Smooth muscle cell (in vitro differentiated cells): ENCODE results near the gene HMX1. TPM values are rescaled to one million over a fixed set of nuclear protein-coding genes. Genes with fewer than 3 reads are reported as not detected.

Experiments used
- DNase-seq: peaks from one replicate; lab custom pipeline; 2025; ENCODE audit not compliant: unreplicated experiment; lab: John Stamatoyannopoulos, UW
- H2AFZ ChIP-seq: fragments of 200-600 bp; sonication (generic); 2 replicates; pipeline ENCODE4 v1.6.0; 2016; ENCODE audit warnings: antibody characterized with exemption, low read depth, mild to moderate bottlenecking
- H3F3A ChIP-seq: fragments of 200-600 bp; sonication (generic); 2 replicates; pipeline ENCODE4 v1.6.0; 2017; ENCODE audit warnings: antibody characterized with exemption, low read depth
- H3K27ac ChIP-seq: fragments of 200-600 bp; sonication (generic); 2 replicates; pipeline ENCODE4 v1.5.1; 2016; ENCODE audit warnings: low read depth, mild to moderate bottlenecking
- H3K27me3 ChIP-seq: fragments of 200-600 bp; sonication (generic); 2 replicates; pipeline ENCODE4 v1.6.1; 2016; ENCODE audit warnings: low read depth, mild to moderate bottlenecking
- H3K36me3 ChIP-seq: fragments of 200-600 bp; sonication (generic); 2 replicates; pipeline ENCODE4 v1.5.1; 2016; ENCODE audit warnings: low read depth
- H3K4me1 ChIP-seq: fragments of 200-600 bp; sonication (generic); 2 replicates; pipeline ENCODE4 v1.5.1; 2016; ENCODE audit warnings: low read depth
- H3K4me2 ChIP-seq: fragments of 200-600 bp; sonication (generic); 2 replicates; pipeline ENCODE4 v1.6.0; 2016; ENCODE audit warnings: mild to moderate bottlenecking
- H3K4me3 ChIP-seq: fragments of 200-600 bp; sonication (generic); 2 replicates; pipeline ENCODE4 v1.5.1; 2016; ENCODE audit warnings: mild to moderate bottlenecking
- H3K79me2 ChIP-seq: fragments of 200-600 bp; sonication (generic); 2 replicates; pipeline ENCODE4 v1.6.0; 2016; ENCODE audit warnings: low read depth, mild to moderate bottlenecking
- H3K9ac ChIP-seq: fragments of 200-600 bp; sonication (generic); 2 replicates; pipeline ENCODE4 v1.6.0; 2016; ENCODE audit warnings: low read depth
- H3K9me3 ChIP-seq: fragments of 200-600 bp; sonication (generic); replicated peaks from 2 replicates; pipeline ENCODE4 v1.5.1; 2016; ENCODE audit warnings: low read depth
- H4K20me1 ChIP-seq: fragments of 200-600 bp; sonication (generic); 2 replicates; pipeline ENCODE4 v1.6.0; 2016; ENCODE audit warnings: low read depth
- WGBS: methylation state at CpG from one replicate; pipeline ENCODE4 v1.1.7; 2016; ENCODE audit warnings: low lambda C conversion rate; 5-methylcytosine and 5-hydroxymethylcytosine counted together
- polyA plus RNA-seq: library from polyadenylated mRNA; unstranded; fragments of >200 nt; fragmentation: Nextera tagmentation; extraction: Ambion mirVana; gene quantifications from 2 replicates; pipeline ENCODE4 v1.2.1, GENCODE V29; 2016
- total RNA-seq: library from RNA; depleted of rRNA; stranded (reverse); fragments of >200 nt; gene quantifications from 2 replicates; pipeline ENCODE4 v1.2.3, GENCODE V29; 2014
- TF ChIP-seq, protein P1 (sequence below): fragments of 200-600 bp; sonication (generic); IDR thresholded peaks from 2 replicates; pipeline ENCODE4 v1.5.1; 2017; ENCODE audit warnings: borderline replicate concordance, mild to moderate bottlenecking, antibody characterized with exemption; ENCODE audit not compliant: insufficient read depth, poor library complexity, severe bottlenecking

The HMX1 gene
- total and polyA plus RNA-seq, 2 experiments from 2014 or later: not detected

DNA sequence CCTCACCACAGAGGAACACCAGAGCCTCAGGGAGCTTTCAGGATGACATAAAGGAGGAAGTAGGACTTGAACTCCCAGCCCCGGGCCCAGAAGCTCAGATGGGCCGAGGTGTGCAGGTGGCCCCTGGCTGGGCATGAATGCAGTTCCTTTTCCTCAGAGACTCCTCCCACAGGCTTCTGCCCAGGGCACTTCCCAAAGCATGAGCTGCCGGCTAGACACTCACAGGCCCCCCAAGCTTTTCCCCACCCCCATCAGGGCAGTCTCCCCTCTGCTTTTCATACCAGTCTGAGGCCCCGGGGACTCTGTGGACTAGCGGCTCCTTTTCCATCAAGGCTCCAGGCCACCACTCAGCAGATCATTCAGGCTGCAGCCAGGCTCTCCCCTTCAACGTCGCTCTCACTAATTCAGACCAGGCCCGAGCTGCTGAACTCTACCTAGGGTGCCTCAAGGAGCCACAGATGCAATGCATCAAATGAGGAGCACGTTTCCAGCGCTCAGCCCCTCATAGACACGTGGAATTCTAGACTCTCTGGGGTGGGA lies 36.9 kb downstream of the HMX1 start:
- Histone ChIP-seq H2AFZ (no peak overlapping the region), H3K9ac (no peak overlapping the region), H4K20me1 (no peaks in the 10 kb centered on the region), H3K27ac (no peak overlapping the region), H3F3A (no peaks in the 10 kb centered on the region), H3K4me3 (no peak overlapping the region), H3K4me2 (no peak overlapping the region), H3K4me1 (peaks cover 5% of the 10 kb centered on the region), H3K79me2 (no peaks in the 10 kb centered on the region), H3K9me3 (no peaks in the 10 kb centered on the region), H3K27me3 (no peaks in the 10 kb centered on the region), H3K36me3 (no peaks in the 10 kb centered on the region)
- 79% methylated on average over 11 of the region's 11 CpGs for WGBS
- no peak for DNase-seq
- TF ChIP-seq, protein P1, sequence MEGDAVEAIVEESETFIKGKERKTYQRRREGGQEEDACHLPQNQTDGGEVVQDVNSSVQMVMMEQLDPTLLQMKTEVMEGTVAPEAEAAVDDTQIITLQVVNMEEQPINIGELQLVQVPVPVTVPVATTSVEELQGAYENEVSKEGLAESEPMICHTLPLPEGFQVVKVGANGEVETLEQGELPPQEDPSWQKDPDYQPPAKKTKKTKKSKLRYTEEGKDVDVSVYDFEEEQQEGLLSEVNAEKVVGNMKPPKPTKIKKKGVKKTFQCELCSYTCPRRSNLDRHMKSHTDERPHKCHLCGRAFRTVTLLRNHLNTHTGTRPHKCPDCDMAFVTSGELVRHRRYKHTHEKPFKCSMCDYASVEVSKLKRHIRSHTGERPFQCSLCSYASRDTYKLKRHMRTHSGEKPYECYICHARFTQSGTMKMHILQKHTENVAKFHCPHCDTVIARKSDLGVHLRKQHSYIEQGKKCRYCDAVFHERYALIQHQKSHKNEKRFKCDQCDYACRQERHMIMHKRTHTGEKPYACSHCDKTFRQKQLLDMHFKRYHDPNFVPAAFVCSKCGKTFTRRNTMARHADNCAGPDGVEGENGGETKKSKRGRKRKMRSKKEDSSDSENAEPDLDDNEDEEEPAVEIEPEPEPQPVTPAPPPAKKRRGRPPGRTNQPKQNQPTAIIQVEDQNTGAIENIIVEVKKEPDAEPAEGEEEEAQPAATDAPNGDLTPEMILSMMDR: no peak

DNA sequence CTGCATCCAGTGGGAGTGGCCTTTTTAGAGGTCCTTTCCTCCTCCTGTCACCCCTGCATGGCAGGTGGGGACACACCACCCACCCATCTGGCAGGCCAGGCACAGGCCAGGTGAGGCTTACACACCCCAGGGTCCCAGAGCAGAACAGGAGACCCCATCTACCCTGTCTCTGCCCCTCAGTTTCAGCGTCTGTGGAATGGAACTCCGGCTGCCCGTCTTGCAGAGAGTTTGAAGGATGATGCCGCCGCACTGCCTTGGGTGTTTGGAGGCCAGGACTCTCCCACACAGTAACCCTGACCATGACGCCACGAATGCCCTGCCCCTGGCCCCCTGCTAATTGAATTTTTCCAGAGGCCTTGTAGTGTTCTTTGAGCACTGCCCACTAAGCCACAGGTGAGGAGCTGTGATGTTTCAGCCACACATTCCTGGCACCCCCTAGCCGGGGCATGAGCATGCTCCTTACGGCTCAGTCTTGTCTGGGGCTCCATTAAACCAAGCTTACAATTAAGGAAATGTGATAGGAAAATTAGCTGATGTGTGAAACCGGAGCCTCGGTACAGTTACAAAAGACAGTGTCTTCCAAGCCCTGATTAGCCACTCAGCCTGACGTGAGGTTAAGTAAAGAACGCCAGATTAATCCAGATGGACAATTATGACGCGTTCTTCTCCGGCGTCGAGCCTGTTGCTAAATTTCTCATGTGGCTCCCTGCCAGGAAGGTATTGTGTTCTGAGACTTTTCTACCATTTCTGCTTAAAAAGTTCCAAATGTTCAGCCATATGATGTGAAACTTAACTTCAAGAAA lies 39.3 kb downstream of the HMX1 start:
- Histone ChIP-seq H3K9me3 (no peaks in the 10 kb centered on the region), H2AFZ (no peak overlapping the region), H3F3A (no peaks in the 10 kb centered on the region), H3K79me2 (no peaks in the 10 kb centered on the region), H3K36me3 (no peaks in the 10 kb centered on the region), H3K4me3 (no peak overlapping the region), H4K20me1 (no peaks in the 10 kb centered on the region), H3K27ac (no peak overlapping the region), H3K4me1 (peaks cover 5% of the 10 kb centered on the region), H3K9ac (no peak overlapping the region), H3K4me2 (no peak overlapping the region), H3K27me3 (peaks cover 3% of the 10 kb centered on the region)
- whole genome bisulfite sequencing: 85% methylated on average over 18 of the region's 18 CpGs
- TF ChIP-seq, protein P1: no peak
- no peak for DNase-seq

DNA sequence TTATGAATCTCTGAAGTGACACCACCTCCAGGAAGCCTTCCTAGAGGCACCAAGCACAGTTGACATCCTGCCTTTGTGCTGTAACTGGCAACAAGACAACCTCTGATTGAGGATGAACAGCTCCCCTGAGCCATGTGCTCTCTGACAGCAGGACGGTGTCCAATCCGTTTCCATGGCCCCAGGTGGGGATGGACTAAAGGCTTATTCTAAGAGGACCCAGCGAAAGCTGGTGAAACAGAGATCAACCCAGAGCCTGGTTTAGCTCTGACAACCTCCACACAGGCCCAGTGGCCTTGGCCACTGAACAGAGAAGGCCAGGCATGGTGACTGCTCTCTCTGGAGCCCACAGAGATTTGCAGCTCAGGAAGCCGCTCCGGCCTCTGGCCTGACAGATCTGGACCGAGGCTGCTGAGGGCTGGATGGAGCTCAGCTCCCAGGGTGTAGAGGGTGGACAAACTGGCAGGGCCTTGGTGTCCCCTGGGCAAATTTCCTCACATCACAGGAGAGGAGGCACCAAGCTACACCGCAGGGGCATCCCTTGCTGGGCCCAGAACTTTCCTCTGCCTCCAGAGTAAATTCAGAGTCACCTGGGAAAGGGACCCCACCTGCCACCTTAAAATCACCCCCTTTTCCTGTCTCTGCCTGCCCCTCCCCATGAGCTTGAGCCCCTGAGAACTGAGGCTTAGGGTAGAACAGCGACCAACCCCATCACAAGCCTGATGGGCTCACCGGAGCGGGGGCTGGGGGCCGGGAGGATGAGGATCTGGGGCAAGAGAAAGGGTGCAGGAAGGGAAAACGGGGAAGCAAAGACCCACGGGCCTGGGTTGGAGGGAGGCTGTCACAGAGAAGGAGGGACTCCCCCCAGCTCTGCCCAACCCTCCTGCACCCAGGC lies 40.2 kb downstream of the HMX1 start:
- Histone ChIP-seq H3K9ac (no peak overlapping the region), H3K27ac (no peak overlapping the region), H3K4me1 (no peaks in the 10 kb centered on the region), H3K79me2 (no peaks in the 10 kb centered on the region), H3K9me3 (no peaks in the 10 kb centered on the region), H3F3A (no peaks in the 10 kb centered on the region), H3K4me3 (no peak overlapping the region), H2AFZ (no peak overlapping the region), H3K4me2 (no peak overlapping the region), H3K36me3 (no peaks in the 10 kb centered on the region), H4K20me1 (no peaks in the 10 kb centered on the region), H3K27me3 (peaks cover 3% of the 10 kb centered on the region)
- TF ChIP-seq, protein P1: no peak
- DNase-seq: no peak
- 91% methylated on average over 13 of the region's 13 CpGs for WGBS
